H1 (cell line): ENCODE measurements around the gene UAP1. TPM values are rescaled to one million over a fixed set of nuclear protein-coding genes. Genes with fewer than 3 reads are reported as not detected.

Experiments used
- CBX8 ChIP-seq: fragments of 300-800, 300-1000 bp; sonication (generic); IDR thresholded peaks from 2 replicates; pipeline ENCODE4 v1.7.1; 2016; ENCODE audit warnings: low read depth, low read length, borderline replicate concordance
- EP300 ChIP-seq, 2 experiments: IDR thresholded peaks; 1 replicate in 1 of 2; 2 replicates in 1 of 2; pipeline ENCODE4 v1.6.1; 2011 to 2012; ENCODE audit warnings: low read depth in 2 of 2, low read length in 2 of 2, mild to moderate bottlenecking in 2 of 2, borderline replicate concordance in 1 of 2, inconsistent platforms in 1 of 2, moderate library complexity in 1 of 2
- RAD21 ChIP-seq, 2 experiments: IDR thresholded peaks in 1 of 2; conservative IDR thresholded peaks in 1 of 2; 2 replicates each; pipeline ENCODE4 v1.6.1; 2011; ENCODE audit warnings: low read depth in 2 of 2, low read length in 2 of 2, improper control_type of control experiment in 1 of 2, inconsistent platforms in 1 of 2, mild to moderate bottlenecking in 1 of 2, moderate library complexity in 1 of 2
- SRF ChIP-seq: IDR thresholded peaks from 2 replicates; pipeline ENCODE4 v1.6.1; 2011; ENCODE audit warnings: mild to moderate bottlenecking, low read depth, low read length, moderate library complexity
- polyA plus RNA-seq, 7 experiments: library from polyadenylated mRNA; depleted of rRNA in 3 of 7; stranded (reverse) in 5 of 7; unstranded in 2 of 7; fragments of >200 nt in 5 of 7; fragments of 200-250 nt in 2 of 7; gene quantifications; 1 replicate in 5 of 7; 2 replicates in 1 of 7; 4 replicates in 1 of 7; pipeline versions ENCODE4 v1.2.1 to v1.2.3, GENCODE V29; 2011 to 2013; ENCODE audit warnings: missing spikeins in 2 of 7, mixed read lengths in 2 of 7
- total RNA-seq: library from RNA; stranded (reverse); fragmentation: NEBNext Ultra II Directional; extraction: Animal tissue kit (Norgen Biotek cat#: 25700); gene quantifications from 2 replicates; pipeline ENCODE4 v1.2.1, GENCODE V29; 2021
- TF ChIP-seq, protein P1 (sequence below): IDR thresholded peaks from 2 replicates; pipeline ENCODE4 v1.6.1; 2012; ENCODE audit warnings: low read length, inconsistent platforms
- TF ChIP-seq, protein P2 (sequence below): IDR thresholded peaks from 2 replicates; pipeline ENCODE4 v1.6.1; 2012; ENCODE audit warnings: inconsistent platforms
- TF ChIP-seq, protein P3 (sequence below): IDR thresholded peaks from 2 replicates; pipeline ENCODE4 v1.6.1; 2011; ENCODE audit warnings: low read depth, mild to moderate bottlenecking, low read length; ENCODE audit not compliant: insufficient read depth

The UAP1 gene
- total and polyA plus RNA-seq, 2 of the 8 experiments (the other 6 are each of a cell fraction or from before 2014, with no cell fraction given): 9.4 to 32.9 TPM

DNA sequence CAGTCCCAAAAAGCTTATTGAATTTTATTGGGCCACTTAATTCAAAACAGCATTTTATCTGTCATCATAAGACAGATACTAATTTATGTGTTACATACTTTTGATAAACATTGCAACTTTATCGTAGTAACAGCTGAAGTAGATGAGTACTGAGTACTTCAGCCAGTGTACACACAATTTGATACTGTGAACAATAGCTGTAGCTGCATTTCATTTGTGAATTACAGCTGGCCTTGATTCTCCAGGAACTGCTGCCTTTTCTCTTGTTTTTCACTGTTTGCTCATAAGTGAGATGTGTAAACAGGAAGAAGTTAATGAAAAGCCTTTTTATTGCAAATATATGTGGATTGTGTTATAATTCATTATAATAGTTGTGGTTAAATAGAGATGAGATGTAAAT lies 10.2 kb downstream of the UAP1 start (continued):
- TF ChIP-seq, protein P1, sequence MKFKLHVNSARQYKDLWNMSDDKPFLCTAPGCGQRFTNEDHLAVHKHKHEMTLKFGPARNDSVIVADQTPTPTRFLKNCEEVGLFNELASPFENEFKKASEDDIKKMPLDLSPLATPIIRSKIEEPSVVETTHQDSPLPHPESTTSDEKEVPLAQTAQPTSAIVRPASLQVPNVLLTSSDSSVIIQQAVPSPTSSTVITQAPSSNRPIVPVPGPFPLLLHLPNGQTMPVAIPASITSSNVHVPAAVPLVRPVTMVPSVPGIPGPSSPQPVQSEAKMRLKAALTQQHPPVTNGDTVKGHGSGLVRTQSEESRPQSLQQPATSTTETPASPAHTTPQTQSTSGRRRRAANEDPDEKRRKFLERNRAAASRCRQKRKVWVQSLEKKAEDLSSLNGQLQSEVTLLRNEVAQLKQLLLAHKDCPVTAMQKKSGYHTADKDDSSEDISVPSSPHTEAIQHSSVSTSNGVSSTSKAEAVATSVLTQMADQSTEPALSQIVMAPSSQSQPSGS: no peak
- no peak for TF ChIP-seq CBX8
- no peak for TF ChIP-seq EP300 (IDR thresholded peaks at IDR 0.05; ENCODE audit: borderline replicate concordance in 1 of 2, low read depth in 2 of 2, low read length in 2 of 2)
- TF ChIP-seq, protein P2, sequence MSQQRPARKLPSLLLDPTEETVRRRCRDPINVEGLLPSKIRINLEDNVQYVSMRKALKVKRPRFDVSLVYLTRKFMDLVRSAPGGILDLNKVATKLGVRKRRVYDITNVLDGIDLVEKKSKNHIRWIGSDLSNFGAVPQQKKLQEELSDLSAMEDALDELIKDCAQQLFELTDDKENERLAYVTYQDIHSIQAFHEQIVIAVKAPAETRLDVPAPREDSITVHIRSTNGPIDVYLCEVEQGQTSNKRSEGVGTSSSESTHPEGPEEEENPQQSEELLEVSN: no peak
- TF ChIP-seq RAD21 (IDR thresholded peaks at IDR 0.05 in 1 of 2, conservative IDR thresholded peaks at IDR 0.05 in 1 of 2; ENCODE audit: low read depth in 2 of 2, low read length in 2 of 2): no peak
- TF ChIP-seq, protein P3, sequence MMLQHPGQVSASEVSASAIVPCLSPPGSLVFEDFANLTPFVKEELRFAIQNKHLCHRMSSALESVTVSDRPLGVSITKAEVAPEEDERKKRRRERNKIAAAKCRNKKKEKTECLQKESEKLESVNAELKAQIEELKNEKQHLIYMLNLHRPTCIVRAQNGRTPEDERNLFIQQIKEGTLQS: no peak
- TF ChIP-seq SRF: no peak
